NCI-H82 treated with DMSO at 0.1 percent for 48 hours (cell line): ENCODE data around the gene MRPL27.
"Not testable (repeated sequence)": the region's sequence is repeated elsewhere in the genome, so short reads cannot be mapped to it uniquely, and the experiment has no call there.

Experiments used
- DNase-seq: peaks from one replicate; lab custom pipeline; 2025; ENCODE audit not compliant: unreplicated experiment; lab: John Stamatoyannopoulos, UW

MRPL27 gene

DNA sequence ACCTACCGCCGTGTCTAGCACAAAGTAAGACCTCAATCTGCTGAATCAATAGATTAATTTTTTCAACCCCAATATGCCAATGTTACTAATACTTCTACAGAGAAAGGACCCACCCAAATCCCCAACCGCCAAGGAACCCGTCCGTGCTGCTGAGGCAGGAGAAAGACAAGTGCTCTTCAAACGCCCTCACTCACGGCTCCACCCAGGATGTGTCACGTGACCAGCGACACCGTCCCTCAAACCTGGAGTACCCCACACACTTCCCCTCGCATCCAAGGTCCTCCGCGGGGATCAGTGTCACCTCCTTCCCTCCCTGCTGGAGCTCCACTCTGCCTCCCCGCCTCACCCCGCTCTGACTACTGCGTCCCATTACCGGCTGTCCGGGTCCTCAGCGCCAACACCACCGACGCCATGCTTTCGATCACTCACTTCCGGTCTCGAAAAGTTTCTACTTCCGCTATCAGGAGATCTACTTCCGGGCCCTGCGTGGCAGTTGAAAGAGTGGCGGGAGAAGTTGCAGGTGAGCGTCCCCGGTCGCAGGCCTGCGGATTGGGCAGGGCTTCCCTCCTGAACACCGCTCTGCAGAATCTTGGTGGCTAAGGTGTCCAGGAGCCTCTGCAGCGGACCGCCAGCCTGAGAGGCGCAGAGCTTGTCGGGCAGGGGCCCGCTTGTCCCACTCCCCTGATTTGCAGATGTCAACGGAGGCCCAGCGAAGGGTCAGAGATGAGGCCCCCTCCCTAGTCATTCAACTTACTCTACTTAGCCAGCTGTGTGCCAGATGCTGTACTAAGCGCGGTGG, at the start of gene MRPL27, which contains the start of gene EME1:
TSS of gene MRPL27 (minus strand) at position 427 of the 799 bp plus-strand sequence. CDS start at position 413, 14 bp downstream.
TSS of gene EME1 (plus strand) at position 472 of the 799 bp plus-strand sequence. CDS start 1,980 bp downstream, outside the sequence.
- DNase-seq = peak; percentile 91

DNA sequence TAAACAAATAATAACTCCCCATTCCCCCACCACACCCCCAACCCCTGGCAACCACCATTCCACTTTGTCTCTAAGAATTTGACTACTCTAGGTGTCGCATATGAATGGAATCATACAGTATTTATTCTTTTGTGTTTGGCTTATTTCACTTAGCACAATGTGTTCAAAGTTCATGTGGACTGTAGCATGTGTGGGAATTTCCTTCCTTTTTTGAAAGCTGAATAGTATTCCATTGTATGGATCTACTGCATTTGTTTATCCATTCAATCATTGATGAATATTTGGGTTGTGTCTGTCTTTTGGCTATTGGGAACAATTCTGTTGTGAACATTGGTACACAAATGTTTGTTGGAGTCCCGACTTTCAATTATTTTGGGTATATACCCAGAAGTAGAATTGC, 49.8 kb upstream of the MRPL27 start:
- no peak for DNase-seq

DNA sequence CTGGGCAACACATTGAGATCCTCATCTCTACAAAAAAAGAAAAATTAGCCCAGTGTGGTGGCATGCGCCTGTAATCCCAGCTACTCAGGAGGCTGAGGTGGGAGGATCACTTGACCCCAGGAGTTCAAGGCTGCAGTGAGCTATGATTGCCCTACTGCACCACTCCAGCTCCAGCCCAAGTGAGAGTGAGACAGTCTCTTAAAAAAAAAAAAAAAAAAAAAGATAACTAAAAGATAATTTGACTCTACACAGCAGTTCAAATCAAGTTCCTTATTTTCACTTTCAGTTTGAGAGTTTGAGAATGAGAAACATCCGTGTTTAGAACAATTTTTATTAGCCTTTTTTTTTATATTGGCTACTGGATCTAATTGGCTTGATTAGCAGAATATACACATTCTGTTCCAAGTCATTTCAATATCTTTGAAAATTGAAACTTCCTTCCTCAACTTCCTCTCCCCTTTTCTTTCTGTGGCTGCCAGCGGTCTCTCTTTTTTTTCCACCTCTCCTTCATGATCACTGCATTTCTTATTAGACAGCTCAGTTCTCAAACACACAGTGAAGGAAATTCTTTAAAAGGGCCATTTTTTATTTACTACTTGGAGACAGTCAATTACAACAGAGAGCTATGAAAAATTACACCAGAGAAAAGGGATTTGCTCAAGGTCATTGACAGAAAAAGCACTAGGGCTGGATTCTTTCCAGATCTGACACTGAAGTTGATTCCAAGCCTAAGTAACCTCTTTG, 48.5 kb upstream of the MRPL27 start:
- no peak for DNase-seq

DNA sequence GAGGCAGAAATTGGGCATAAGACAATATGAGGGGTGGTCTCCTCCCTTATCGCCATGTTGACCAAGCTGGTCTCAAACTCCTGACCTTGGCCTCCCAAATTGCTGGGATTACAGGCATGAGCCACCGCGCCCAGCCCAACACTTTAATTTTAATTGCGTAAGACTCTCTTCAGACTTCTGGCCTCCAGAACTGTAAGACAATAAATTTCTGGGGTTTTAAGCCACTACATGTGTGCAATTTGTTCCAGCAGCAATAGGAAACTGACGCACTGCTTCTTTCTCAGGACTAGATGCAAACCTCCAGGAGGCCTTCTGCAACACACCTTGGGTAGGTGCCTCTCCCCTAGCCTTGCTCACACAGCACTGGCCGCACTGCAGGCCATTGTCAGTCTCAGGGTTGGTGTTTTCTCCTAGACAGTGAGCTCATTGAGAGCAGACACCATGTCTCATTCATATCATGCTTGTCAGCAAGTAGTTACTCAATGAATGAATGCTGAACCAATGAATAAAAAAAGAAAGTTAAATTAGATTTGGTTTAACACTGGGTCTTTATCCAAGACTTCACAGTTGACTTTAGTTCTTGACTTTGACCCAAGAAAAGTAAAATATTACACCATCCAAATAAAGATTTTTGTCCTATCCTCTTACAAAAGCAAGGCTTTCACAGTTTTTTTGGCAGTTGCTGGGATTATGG, 47.6 kb upstream of the MRPL27 start:
- DNase-seq = no peak

DNA sequence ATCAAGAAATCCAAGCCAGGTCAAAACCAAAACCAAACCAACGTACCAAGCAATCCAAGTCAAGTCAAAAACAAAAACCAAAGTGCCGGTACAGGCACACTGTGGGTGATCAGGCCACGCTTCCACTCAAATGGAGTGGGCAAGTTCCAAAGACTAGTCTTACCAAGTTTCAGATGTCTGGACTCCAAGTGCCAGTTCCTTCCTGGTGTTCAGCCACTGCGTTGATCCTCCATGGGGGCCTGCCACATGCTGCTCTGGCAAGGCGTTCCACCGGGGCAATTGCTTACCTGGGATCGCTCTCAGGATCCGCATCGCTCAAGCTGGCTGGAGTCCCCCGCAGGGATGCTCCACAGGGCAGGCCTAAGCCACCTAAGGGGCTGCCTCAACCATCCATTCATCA, 46.6 kb upstream of the MRPL27 start:
- DNase-seq = not testable (repeated sequence)

DNA sequence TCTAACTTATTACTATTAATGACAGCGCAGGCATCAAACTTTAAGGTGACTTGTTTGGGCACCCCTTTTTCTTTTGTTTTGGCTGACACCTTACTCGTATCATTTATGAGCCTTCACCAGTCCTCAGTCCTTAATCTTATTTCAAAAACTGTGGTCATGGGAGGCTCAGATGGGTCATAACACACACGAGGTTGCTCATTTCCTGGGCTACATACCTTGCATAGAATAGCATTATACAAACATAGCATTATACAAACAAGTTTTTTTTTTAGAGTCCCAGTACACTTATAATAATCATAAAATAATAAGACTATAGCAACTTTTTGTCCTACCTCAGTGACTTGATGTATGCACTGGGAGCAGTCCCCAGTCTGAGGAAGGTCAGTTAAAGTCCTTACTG, 41.8 kb upstream of the MRPL27 start:
- DNase-seq = no peak

DNA sequence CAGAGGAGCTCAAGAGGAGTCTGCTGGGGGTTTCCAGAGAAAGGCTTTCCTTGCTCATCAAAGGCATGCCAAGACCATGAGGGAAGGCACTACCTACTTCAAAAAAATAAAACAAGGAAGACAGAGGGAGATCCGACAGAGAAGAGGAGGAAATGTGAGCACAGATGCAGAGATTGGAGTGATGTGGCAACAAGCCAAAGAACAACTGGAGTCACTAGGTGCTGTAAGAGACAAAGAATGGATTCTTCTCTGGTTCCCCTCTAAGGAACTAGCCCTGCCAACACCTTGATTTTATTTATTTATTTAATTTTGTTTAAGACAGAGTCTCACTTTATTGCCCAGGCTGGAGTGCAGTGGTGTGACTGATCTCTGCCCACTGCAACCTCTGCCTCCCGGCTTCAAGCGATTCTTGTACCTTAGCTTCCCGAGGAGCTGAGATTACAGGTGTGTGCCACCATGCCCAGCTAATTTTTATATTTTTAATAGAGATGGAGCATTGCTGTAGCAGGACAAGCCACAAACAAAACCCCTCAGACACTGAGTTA, 39.3 kb upstream of the MRPL27 start:
- DNase-seq = no peak

DNA sequence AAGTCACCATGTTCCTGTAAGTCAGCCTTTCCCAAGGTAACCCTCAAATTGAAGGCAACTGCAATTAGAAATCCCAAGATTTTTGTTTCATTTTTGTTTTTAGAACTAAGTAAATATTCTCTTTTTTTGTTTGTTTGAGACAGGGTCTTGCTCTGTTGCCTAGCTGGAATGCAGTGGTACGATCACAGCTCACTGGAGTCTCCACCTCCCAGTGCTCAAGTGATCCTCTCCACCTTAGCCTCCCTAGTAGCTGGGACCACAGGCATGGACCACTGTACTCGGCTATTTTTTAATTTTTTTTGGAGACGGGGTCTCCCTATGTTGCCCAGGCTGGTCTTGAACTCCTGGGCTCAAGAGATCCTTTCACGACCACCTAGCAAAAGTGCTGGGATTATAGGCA, 34.9 kb upstream of the MRPL27 start:
- DNase-seq = no peak

DNA sequence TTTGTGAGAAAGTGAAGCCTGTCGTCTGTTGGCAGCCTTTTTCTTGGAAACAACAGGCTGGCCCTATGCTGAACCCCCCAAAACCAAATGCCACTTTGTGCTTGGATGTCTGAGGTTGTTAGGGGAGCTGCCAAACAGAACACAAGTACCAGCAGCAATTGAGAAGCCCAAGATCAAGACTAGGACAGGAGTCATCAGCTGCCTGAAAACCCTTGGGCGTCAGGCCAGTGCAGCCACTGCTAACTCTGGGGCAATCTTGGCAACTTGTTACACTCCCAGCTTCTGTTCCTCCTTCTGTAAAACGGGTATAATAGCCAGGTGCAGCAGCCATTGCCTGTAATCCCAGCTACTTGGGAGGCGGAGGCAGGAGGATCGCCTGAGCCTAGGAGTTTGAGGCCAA, 33.6 kb upstream of the MRPL27 start:
- no peak for DNase-seq

DNA sequence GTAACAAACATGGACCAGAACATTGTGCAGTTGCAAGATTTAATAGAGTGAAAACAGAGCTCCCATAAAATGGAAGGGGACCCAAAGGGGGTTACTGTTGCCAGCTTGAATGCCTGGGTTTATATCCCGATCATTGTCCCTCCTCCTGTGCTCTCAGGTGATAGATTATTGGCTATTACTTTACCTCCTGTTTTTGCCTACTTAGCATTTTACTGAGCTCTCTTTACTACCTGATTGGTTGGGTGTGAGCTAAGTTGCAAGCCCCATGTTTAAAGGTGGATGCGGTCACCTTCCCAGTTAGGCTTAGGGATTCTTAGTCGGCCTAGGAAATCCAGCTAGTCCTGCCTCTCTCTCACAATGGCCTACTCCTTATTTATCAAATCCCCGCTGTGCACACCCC, 32.4 kb upstream of the MRPL27 start:
- not testable (repeated sequence) for DNase-seq

DNA sequence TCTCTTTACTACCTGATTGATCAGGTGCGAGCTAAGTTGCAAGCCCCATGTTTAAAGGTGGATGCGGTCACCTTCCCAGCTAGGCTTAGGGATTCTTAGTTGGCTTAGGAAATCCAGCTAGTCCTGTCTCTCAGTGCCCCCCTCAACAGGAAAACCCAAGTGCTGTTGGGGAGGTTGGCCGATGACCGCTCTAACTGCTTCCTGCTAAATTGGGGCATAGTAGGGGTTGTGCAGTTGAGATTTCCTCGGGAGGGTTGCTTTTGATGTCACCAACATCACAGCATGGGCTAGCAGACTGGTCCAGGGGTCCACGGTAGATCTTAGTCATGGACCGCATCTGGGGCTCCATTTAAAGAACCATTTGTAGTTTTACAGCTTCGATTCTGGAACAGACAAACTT, 26.6 kb upstream of the MRPL27 start:
- DNase-seq = not testable (repeated sequence)

DNA sequence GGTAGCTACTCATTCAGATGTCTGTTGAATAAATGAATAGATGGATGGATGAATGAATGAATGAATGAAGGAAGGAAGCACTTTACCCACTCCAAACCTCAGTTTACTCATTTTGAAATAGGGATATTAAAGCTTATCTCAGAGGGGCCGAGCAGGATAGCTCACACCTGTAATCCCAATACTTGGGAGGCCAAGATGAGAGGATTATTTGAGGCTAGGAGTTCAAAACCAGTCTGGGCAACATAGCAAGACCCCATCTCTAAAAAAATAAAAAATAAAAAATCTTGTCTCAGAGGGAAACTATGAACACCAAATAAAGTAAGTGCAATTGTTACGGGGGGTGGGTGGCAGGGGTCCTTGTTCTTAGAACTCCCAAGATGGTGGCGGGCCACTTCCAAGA, 25.7 kb upstream of the MRPL27 start:
- DNase-seq = not testable (repeated sequence)

DNA sequence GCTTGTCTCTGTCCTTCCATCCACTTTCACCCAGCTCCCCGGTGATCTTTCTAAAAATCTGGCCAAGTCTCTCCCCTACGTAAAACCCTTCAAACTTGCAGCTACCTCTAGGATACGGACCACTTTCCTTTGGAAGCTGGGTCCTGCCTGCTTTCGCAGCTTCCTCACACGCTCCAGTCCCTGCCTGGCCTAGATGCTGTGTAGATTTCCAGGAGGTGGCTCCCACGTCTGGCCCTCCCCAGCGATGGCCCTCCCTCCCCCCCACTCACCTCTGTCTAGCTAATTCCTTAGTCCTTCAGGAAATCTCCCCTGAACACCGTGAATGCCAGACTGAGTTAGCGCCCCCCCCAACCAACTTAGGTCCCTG, 24.9 kb upstream of the MRPL27 start:
- DNase-seq = no peak

DNA sequence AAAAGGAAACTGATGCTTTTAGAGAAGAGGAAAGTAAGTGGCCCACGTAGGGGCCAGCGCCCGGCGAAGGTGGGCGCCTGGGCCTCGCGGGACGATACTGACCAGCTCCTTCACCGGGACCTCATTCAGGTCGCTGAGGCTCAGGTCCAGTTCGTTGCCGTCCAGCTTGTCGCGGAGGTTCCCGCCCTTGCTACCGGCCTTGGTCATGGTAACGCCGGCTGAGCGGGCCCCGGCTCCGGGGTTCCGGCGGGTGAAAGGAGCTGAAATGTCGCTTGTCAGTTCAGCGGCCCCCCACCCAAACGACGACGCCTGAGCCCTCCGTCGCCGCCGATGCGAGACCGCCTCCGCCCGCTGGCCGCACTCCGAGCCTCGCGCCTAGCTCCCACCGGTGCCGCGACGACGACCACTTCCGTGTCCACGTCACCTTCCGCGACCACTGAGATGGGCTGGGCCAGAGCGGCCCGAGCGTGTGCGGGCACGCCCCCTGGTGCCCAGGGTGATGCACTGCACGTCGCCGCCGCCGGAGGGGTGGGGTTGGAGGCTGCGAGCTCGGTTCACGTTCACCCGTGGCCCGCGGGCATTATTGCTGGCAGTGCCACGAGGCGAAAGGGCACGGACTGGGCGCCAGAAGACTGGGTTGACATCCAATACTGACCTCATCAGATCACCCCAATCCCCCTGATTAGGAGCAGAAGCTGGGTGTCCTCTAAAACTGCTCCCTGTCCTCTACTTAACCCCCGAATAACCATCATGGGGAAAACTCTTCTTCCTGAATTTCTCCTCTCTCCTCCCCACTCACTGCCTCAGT, 24.3 kb upstream of the MRPL27 start, which contains the start of gene LRRC59:
TSS of gene LRRC59 (minus strand) at position 413 of the 808 bp plus-strand sequence. CDS start at position 207, 206 bp downstream.
- peak; percentile 50 for DNase-seq

DNA sequence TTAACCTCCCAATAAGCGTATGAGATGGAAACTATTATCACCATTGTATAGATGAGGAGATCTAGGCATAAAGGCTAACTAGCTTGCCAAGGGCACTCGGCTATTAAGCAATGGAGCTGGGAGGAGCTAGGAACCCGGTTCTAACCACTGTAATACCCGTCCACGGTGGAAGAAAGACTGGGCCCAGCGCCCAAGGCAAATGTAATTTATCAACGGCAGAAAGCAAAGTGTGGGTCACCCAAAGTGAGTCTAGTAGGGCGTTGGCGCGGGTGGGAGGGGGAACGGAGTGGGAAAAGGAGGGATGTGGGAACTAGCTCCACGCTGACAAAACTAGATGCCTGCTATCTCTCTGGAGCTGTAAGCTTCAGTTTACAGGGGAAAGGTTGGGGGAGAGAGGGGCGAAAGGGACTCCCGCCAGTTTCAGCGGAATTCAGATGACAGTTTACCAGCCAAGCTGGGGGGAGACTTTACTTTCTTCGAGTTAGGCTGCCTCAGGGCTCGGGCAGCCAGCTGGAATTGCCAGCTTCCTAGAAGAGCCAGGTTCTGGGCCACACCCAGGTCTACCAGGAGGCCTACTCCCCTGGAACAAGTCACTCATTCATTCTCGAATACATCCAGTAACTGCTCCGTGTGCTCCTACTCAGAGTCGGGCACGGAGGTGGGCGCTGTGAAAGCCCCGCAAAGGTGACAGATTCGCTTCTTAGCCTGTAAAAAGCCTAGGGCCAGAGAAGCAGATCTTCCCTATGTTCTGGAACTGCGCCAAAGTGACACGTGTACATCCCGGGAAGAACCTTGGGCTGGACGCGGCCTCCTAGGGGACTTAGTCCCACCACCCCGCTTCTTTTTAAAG, 23.5 kb upstream of the MRPL27 start:
- no peak for DNase-seq

DNA sequence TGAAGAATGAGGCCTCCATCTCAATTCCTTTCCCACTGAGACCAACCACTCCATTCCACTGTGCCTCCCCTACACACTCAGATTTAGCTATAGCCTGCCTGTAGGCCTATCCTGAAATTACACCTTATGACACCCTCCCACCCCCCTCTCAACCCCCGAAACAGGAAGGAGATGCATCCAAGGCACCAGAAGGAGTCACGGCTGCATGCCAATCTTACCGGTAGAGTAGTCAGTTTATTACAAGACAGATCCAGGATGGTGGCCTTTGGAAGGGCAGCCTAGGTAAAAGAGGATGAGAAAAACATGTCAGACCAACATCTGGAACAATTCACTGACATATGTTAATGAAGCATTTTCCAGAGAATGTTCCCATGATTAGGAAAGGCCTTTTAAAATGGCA, 21.7 kb upstream of the MRPL27 start:
- no peak for DNase-seq

DNA sequence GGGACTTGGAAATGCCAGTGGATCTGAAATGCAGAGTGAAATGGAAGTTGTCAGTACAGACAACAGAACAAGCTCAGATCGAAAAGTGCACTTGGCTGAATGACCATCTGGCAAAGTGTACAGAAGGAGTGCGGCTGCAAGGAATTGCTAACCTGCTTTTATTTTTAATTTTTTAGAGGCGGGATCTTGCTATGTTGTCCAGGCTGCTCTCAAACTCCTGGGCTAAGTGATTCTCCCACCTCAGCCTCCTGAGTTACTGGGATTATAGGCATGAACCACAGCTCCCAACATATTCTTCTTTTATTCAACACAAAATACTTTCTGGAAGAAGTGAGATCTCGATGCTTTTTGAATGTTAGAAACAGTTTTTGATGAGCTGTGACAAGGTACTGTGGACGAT, 20.7 kb upstream of the MRPL27 start:
- no peak for DNase-seq

DNA sequence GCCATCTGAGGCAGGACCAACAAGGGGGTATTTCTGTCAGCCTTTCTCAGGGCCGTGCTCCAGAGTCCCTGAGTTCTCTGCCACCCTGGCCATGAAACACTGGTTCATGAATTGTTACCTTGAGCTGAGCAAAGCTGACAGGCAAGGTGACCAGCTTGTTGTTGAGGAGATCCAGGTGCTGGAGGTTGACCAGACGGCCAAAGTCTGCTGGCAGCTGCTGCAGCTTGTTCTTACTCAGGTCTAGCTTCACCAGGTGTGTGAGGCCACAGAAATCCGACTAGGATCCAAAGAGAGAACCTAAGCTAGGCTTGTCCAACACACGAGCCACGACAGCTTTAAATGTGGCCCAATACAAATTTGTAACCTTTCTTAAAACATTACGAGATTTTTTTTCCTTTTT, 19.6 kb upstream of the MRPL27 start:
- DNase-seq = no peak

DNA sequence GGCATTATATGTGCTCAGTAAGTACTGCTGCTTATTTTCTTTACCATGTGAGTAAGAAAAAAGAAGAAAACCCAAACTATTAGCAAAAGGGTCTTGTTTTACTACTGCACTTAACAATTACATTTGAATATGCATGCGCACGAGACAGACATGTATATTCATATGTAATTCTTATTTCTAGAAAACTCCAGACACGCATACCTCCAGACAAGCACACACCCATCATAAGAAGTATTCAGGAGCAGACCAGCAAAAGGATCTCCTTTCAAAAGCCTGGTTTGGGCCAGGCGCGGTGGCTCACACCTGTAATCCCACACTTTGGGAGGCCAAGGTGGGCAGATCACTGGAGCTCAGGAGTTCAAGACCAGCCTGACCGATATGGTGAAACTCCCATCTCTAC, 16.6 kb upstream of the MRPL27 start:
- no peak for DNase-seq

DNA sequence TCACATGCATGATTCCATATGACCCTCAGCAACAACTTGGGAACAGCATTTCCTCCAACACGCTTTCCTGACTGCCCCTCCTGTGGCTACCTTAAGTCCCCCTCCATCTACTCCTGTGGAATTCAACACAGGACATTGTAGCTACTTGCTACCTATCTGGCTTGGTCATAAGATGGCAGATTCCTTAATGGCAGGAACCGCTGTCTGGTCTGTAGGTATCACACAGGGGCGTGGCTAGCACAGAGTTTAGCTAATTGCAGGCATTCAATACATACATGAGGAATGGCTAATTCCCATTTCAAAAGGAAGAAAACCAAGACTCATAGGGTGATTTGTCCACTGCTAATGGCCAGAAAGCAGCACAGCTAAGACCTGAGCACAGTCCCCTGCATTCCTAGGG, 15.7 kb upstream of the MRPL27 start:
- no peak for DNase-seq
